ENCODE results near the gene ME1.
A peak's percentile ranks its signal among the peaks of the same experiment; 100 is the strongest.

GRCh38 chr6:83215131-83216047 is 215.5 kb downstream of the ME1 start:
- no peak for TF ChIP-seq JUNB (IDR thresholded peaks at IDR 0.05)
- TF ChIP-seq, protein P1, sequence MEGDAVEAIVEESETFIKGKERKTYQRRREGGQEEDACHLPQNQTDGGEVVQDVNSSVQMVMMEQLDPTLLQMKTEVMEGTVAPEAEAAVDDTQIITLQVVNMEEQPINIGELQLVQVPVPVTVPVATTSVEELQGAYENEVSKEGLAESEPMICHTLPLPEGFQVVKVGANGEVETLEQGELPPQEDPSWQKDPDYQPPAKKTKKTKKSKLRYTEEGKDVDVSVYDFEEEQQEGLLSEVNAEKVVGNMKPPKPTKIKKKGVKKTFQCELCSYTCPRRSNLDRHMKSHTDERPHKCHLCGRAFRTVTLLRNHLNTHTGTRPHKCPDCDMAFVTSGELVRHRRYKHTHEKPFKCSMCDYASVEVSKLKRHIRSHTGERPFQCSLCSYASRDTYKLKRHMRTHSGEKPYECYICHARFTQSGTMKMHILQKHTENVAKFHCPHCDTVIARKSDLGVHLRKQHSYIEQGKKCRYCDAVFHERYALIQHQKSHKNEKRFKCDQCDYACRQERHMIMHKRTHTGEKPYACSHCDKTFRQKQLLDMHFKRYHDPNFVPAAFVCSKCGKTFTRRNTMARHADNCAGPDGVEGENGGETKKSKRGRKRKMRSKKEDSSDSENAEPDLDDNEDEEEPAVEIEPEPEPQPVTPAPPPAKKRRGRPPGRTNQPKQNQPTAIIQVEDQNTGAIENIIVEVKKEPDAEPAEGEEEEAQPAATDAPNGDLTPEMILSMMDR (IDR thresholded peaks at IDR 0.05) = peak; percentile 56
- TF ChIP-seq, protein P2, sequence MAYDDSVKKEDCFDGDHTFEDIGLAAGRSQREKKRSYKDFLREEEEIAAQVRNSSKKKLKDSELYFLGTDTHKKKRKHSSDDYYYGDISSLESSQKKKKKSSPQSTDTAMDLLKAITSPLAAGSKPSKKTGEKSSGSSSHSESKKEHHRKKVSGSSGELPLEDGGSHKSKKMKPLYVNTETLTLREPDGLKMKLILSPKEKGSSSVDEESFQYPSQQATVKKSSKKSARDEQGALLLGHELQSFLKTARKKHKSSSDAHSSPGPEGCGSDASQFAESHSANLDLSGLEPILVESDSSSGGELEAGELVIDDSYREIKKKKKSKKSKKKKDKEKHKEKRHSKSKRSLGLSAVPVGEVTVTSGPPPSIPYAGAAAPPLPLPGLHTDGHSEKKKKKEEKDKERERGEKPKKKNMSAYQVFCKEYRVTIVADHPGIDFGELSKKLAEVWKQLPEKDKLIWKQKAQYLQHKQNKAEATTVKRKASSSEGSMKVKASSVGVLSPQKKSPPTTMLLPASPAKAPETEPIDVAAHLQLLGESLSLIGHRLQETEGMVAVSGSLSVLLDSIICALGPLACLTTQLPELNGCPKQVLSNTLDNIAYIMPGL (CRISPR knock-in tag; IDR thresholded peaks at IDR 0.05; ENCODE audit: borderline replicate concordance) = no peak
- no peak for TF ChIP-seq POLR2A (IDR thresholded peaks at IDR 0.05; ENCODE audit: low read length)
